HepG2 (cell line): ENCODE measurements around the gene CAT. TPM values are rescaled to one million over a fixed set of nuclear protein-coding genes. Genes with fewer than 3 reads are reported as not detected.

ENCODE experiments used
- ARNT2 ChIP-seq: sonication (generic); formaldehyde crosslinking; IDR thresholded peaks from 2 replicates; pipeline ENCODE4 v1.8.0; 2022; ENCODE audit warnings: mild to moderate bottlenecking, low read depth, missing genetic modification reagents, moderate library complexity
- CEBPG ChIP-seq: IDR thresholded peaks from 2 replicates; pipeline ENCODE4 v1.6.1; 2016
- GFI1 ChIP-seq: sonication (generic); formaldehyde crosslinking; IDR thresholded peaks from 2 replicates; pipeline ENCODE4 v1.5.0; 2020; ENCODE audit warnings: missing genetic modification reagents, mild to moderate bottlenecking, borderline replicate concordance
- GPN1 ChIP-seq: sonication (generic); formaldehyde crosslinking; IDR thresholded peaks from 2 replicates; pipeline ENCODE4 v1.5.1; 2020; ENCODE audit warnings: missing genetic modification reagents, borderline replicate concordance
- HHEX ChIP-seq: IDR thresholded peaks from 2 replicates; pipeline ENCODE4 v1.6.1; 2016; ENCODE audit warnings: control low read depth
- HNF4G ChIP-seq, 2 experiments: sonication (generic) in 1 of 2; formaldehyde crosslinking in 1 of 2; IDR thresholded peaks; 2 replicates each; pipeline versions ENCODE4 v1.4.0 to v1.6.1; 2011 to 2020; ENCODE audit warnings: borderline replicate concordance in 2 of 2, low read depth in 2 of 2, mild to moderate bottlenecking in 2 of 2, low read length in 1 of 2, missing genetic modification reagents in 1 of 2, moderate library complexity in 1 of 2
- IRX3 ChIP-seq: sonication (generic); formaldehyde crosslinking; IDR thresholded peaks from 2 replicates; pipeline ENCODE4 v1.8.1; 2023; ENCODE audit warnings: mild to moderate bottlenecking, low read depth, missing genetic modification reagents, borderline replicate concordance
- MIER3 ChIP-seq: IDR thresholded peaks from 2 replicates; pipeline ENCODE4 v1.6.1; 2016; ENCODE audit warnings: missing compliant biosample characterization, borderline replicate concordance
- MIXL1 ChIP-seq: IDR thresholded peaks from 2 replicates; pipeline ENCODE4 v1.6.1; 2016
- NFE2 ChIP-seq: sonication (generic); formaldehyde crosslinking; IDR thresholded peaks from 2 replicates; pipeline ENCODE4 v1.4.0; 2020; ENCODE audit warnings: missing genetic modification reagents
- RAD21 ChIP-seq: fragments of 450-650 bp; formaldehyde crosslinking; IDR thresholded peaks from 2 replicates; pipeline ENCODE4 v1.5.0; 2020; ENCODE audit warnings: mild to moderate bottlenecking
- ZBTB3 ChIP-seq: sonication (generic); formaldehyde crosslinking; IDR thresholded peaks from 2 replicates; pipeline ENCODE4 v1.4.0; 2020; ENCODE audit warnings: low read depth, mild to moderate bottlenecking, moderate library complexity, missing genetic modification reagents, borderline replicate concordance
- ZBTB49 ChIP-seq: sonication (generic); formaldehyde crosslinking; IDR thresholded peaks from 2 replicates; pipeline ENCODE4 v1.4.0; 2020; ENCODE audit warnings: missing genetic modification reagents, borderline replicate concordance
- ZBTB7A ChIP-seq: sonication (generic); formaldehyde crosslinking; IDR thresholded peaks from 2 replicates; pipeline ENCODE4 v1.8.0; 2022; ENCODE audit warnings: mild to moderate bottlenecking, missing genetic modification reagents
- ZKSCAN8 ChIP-seq: IDR thresholded peaks from 2 replicates; pipeline ENCODE4 v1.6.1; 2016; ENCODE audit warnings: borderline replicate concordance, missing genetic modification reagents, missing compliant biosample characterization
- ZNF121 ChIP-seq: sonication (generic); formaldehyde crosslinking; IDR thresholded peaks from 2 replicates; pipeline ENCODE4 v1.5.0; 2020; ENCODE audit warnings: mild to moderate bottlenecking, missing genetic modification reagents
- ZNF235 ChIP-seq: sonication (generic); formaldehyde crosslinking; IDR thresholded peaks from 2 replicates; pipeline ENCODE4 v1.8.1; 2023; ENCODE audit warnings: mild to moderate bottlenecking, missing genetic modification reagents, borderline replicate concordance
- ZNF704 ChIP-seq: sonication (generic); formaldehyde crosslinking; IDR thresholded peaks from 2 replicates; pipeline ENCODE4 v1.8.1; 2023; ENCODE audit warnings: mild to moderate bottlenecking, inconsistent platforms, moderate library complexity, missing genetic modification reagents, borderline replicate concordance
- ZNF713 ChIP-seq: sonication (generic); formaldehyde crosslinking; IDR thresholded peaks from 2 replicates; pipeline ENCODE4 v1.4.0; 2020; ENCODE audit warnings: mild to moderate bottlenecking, missing genetic modification reagents
- polyA plus RNA-seq, 8 experiments: library from polyadenylated mRNA; depleted of rRNA in 3 of 8; stranded (reverse) in 7 of 8; unstranded in 1 of 8; fragments of >200 nt; fragmentation: Illumina TruSeq in 4 of 8; extraction: Trizol in 4 of 8; gene quantifications; 2 replicates each; pipeline versions ENCODE4 v1.2.1 to v1.2.3, GENCODE V29; 2011 to 2016; ENCODE audit warnings: low read depth in 4 of 8, missing spikeins in 1 of 8, mixed read lengths in 1 of 8; ENCODE audit not compliant: insufficient read depth in 1 of 8
- total RNA-seq, 5 experiments: library from RNA; depleted of rRNA; stranded (reverse); fragments of >200 nt; fragmentation: Illumina TruSeq; extraction: Trizol; gene quantifications; 2 replicates each; pipeline ENCODE4 v1.2.3, GENCODE V29; 2016; ENCODE audit warnings: low read depth in 1 of 5
- TF ChIP-seq, protein P1 (sequence below): sonication (generic); formaldehyde crosslinking; conservative IDR thresholded peaks from 2 replicates; pipeline ENCODE4 v1.4.0; 2020; ENCODE audit warnings: missing genetic modification reagents
- TF ChIP-seq, protein P2 (sequence below): sonication (generic); formaldehyde crosslinking; conservative IDR thresholded peaks from 2 replicates; pipeline ENCODE4 v1.8.0; 2022; ENCODE audit warnings: mild to moderate bottlenecking, moderate library complexity, missing genetic modification reagents
- TF ChIP-seq, protein P3 (sequence below): sonication (generic); formaldehyde crosslinking; IDR thresholded peaks from 2 replicates; pipeline ENCODE4 v1.8.0; 2022; ENCODE audit warnings: missing genetic modification reagents, low read depth, mild to moderate bottlenecking, borderline replicate concordance

Gene CAT
- total and polyA plus RNA-seq, 2 of the 13 experiments (the other 11 are each of a cell fraction or from before 2014, with no cell fraction given) = 107 to 136 TPM

DNA sequence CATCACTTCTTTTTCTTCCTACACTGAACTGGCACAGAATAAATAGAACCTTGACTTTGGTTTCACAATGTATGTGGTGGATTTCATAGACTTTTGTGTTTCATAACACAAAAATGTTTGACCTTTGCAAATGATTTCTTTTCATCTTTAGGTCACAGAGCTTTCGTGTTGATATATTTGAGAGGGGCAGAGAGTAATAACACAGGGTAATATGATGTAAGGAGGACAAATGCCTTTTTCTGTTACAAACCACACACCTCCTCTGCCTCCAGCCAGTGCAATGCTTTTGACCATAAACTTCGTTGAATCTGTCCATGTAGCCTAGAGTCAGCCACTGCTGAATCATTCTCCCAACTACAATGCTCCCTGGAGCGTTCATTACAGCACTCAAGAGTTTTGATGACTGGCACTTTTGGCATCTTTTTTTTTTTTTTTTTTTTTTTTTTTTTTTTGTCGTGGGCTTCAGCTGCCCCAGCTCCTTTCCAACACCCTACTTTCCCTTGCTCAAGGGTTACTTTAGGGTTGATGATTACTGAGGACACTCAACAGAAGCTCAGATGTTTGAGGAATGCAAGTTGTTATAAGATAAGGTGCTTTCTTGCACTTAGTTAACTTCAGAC lies 11.4 kb upstream of the CAT start (continued):
- peak; percentile 79; the same call in 1 of the 2 replicates for TF ChIP-seq NFE2 (CRISPR knock-in tag)
- TF ChIP-seq GPN1 = no peak
- no peak for TF ChIP-seq ZNF713
- TF ChIP-seq ZBTB3 (CRISPR knock-in tag) = no peak
- TF ChIP-seq MIER3 (CRISPR knock-in tag) = peak; percentile 80; the same call in 1 of the 2 replicates
- no peak for TF ChIP-seq ZNF235 (CRISPR knock-in tag)
- peak; percentile 27; the same call in 1 of the 2 replicates for TF ChIP-seq ZKSCAN8 (CRISPR knock-in tag)
- TF ChIP-seq ZBTB49 (CRISPR knock-in tag) = no peak
- TF ChIP-seq GFI1 (CRISPR knock-in tag) = no peak
- TF ChIP-seq RAD21 = no peak
- TF ChIP-seq, protein P1, sequence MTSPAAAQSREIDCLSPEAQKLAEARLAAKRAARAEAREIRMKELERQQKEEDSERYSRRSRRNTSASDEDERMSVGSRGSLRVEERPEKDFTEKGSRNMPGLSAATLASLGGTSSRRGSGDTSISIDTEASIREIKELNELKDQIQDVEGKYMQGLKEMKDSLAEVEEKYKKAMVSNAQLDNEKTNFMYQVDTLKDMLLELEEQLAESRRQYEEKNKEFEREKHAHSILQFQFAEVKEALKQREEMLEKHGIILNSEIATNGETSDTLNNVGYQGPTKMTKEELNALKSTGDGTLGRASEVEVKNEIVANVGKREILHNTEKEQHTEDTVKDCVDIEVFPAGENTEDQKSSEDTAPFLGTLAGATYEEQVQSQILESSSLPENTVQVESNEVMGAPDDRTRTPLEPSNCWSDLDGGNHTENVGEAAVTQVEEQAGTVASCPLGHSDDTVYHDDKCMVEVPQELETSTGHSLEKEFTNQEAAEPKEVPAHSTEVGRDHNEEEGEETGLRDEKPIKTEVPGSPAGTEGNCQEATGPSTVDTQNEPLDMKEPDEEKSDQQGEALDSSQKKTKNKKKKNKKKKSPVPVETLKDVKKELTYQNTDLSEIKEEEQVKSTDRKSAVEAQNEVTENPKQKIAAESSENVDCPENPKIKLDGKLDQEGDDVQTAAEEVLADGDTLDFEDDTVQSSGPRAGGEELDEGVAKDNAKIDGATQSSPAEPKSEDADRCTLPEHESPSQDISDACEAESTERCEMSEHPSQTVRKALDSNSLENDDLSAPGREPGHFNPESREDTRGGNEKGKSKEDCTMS (CRISPR knock-in tag) = no peak
- TF ChIP-seq, protein P2, sequence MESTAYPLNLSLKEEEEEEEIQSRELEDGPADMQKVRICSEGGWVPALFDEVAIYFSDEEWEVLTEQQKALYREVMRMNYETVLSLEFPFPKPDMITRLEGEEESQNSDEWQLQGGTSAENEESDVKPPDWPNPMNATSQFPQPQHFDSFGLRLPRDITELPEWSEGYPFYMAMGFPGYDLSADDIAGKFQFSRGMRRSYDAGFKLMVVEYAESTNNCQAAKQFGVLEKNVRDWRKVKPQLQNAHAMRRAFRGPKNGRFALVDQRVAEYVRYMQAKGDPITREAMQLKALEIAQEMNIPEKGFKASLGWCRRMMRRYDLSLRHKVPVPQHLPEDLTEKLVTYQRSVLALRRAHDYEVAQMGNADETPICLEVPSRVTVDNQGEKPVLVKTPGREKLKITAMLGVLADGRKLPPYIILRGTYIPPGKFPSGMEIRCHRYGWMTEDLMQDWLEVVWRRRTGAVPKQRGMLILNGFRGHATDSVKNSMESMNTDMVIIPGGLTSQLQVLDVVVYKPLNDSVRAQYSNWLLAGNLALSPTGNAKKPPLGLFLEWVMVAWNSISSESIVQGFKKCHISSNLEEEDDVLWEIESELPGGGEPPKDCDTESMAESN (CRISPR knock-in tag) = no peak
- no peak for TF ChIP-seq ZNF121
- TF ChIP-seq HHEX = no peak
- no peak for TF ChIP-seq ZNF704 (CRISPR knock-in tag)
- no peak; the same call in 1 of the 2 replicates for TF ChIP-seq ARNT2 (CRISPR knock-in tag)
- TF ChIP-seq, protein P3, sequence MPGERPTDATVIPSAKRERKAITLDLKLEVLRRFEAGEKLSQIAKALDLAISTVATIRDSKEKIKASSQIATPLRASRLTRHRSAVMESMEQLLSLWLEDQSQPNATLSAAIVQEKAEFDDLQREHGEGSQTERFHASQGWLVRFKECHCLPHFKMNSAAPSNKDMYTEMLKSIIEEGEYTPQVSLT (CRISPR knock-in tag) = no peak
- TF ChIP-seq HNF4G (IDR thresholded peaks at IDR 0.05; ENCODE audit: borderline replicate concordance, low read depth, low read length) = peak; percentile 65
- TF ChIP-seq HNF4G (CRISPR knock-in tag; IDR thresholded peaks at IDR 0.05; ENCODE audit: borderline replicate concordance, low read depth) = no peak
- peak; percentile 75 for TF ChIP-seq MIXL1
- peak; percentile 94 for TF ChIP-seq CEBPG (CRISPR knock-in tag)
- no peak for TF ChIP-seq ZBTB7A (CRISPR knock-in tag)
- no peak for TF ChIP-seq IRX3 (CRISPR knock-in tag)
